ENCODE measurements around the gene SRPX.

SRPX gene

GRCh38 chrX:38220024-38220414, 652 bp downstream of the SRPX start:
- TF ChIP-seq CTCF (conservative IDR thresholded peaks at IDR 0.05) = peak; percentile 48
- TF ChIP-seq ZFX (IDR thresholded peaks at IDR 0.05) = no peak
- no peak overlapping the region for H3K27ac ChIP-seq

GRCh38 chrX:38216642-38217041, 4.0 kb downstream of the SRPX start:
- no peak overlapping the region for H3K27ac ChIP-seq
- TF ChIP-seq ZFX (IDR thresholded peaks at IDR 0.05) = no peak
- no peak for TF ChIP-seq CTCF (conservative IDR thresholded peaks at IDR 0.05)

- TF ChIP-seq CTCF (conservative IDR thresholded peaks at IDR 0.05) (no peak), ZFX (IDR thresholded peaks at IDR 0.05) (no peak)
Measured at GRCh38 chrX:38214551-38215531, 5.8 kb downstream of the SRPX start.

GRCh38 chrX:38214044-38214443, 6.6 kb downstream of the SRPX start:
- TF ChIP-seq ZFX (IDR thresholded peaks at IDR 0.05) (no peak), CTCF (conservative IDR thresholded peaks at IDR 0.05) (no peak)

More at GRCh38 chrX:38214551-38215531, 5.8 kb downstream of the SRPX start:
- no peak overlapping the region for H3K27ac ChIP-seq

GRCh38 chrX:38211891-38212635, 8.6 kb downstream of the SRPX start:
- no peak for TF ChIP-seq CTCF (conservative IDR thresholded peaks at IDR 0.05)
- no peak overlapping the region for H3K27ac ChIP-seq

More at GRCh38 chrX:38214044-38214443, 6.6 kb downstream of the SRPX start:
- no peak overlapping the region for H3K27ac ChIP-seq

GRCh38 chrX:38206542-38206941, 14.1 kb downstream of the SRPX start:
- H3K27ac ChIP-seq = no peak overlapping the region
- TF ChIP-seq ZFX (IDR thresholded peaks at IDR 0.05) (no peak), CTCF (conservative IDR thresholded peaks at IDR 0.05) (no peak)

GRCh38 chrX:38206036-38206435, 14.6 kb downstream of the SRPX start:
- no peak overlapping the region for H3K27ac ChIP-seq
- TF ChIP-seq ZFX (IDR thresholded peaks at IDR 0.05) = no peak
